ENCODE data around the gene DCBLD2. TPM values are rescaled to one million over a fixed set of nuclear protein-coding genes. Genes with fewer than 3 reads are reported as not detected.

DCBLD2 gene
- total RNA-seq, 1 experiment from 2014 or later, result 48.0 TPM

GRCh38 chr3:98759629-98760028, 141.9 kb downstream of the DCBLD2 start:
- Histone ChIP-seq H3K79me2 (ENCODE audit: insufficient read depth, low read length) (no peaks in the 10 kb centered on the region), H3K79me1 (ENCODE audit: insufficient read depth, low read depth, low read length, poor library complexity, severe bottlenecking) (no peaks in the 10 kb centered on the region), H3K14ac (ENCODE audit: insufficient read depth, low read length) (no peak overlapping the region), H2BK20ac (ENCODE audit: low read depth, low read length, poor library complexity, severe bottlenecking) (no peak overlapping the region), H4K8ac (replicated peaks; ENCODE audit: insufficient read length, low read depth, low read length) (no peak overlapping the region), H2BK12ac (ENCODE audit: insufficient read length, low read depth, low read length) (no peak overlapping the region), H2BK15ac (ENCODE audit: low read depth, low read length) (no peak overlapping the region), H3K9me3 (ENCODE audit: control insufficient read depth, low read depth, low read length) (no peaks in the 10 kb centered on the region), H4K5ac (ENCODE audit: insufficient read length, low read depth, low read length) (no peak overlapping the region), H3K27me3 (ENCODE audit: insufficient read depth, low read length) (no peaks in the 10 kb centered on the region), H4K91ac (ENCODE audit: insufficient read length, low read depth, low read length) (no peak overlapping the region), H2BK120ac (ENCODE audit: low read depth, low read length, poor library complexity, severe bottlenecking) (no peak overlapping the region), H3K4me1 (ENCODE audit: insufficient read depth, low read length) (no peaks in the 10 kb centered on the region), H3K23ac (ENCODE audit: insufficient read length, low read depth, low read length) (no peak overlapping the region), H3K4ac (ENCODE audit: low read depth, low read length) (no peak overlapping the region), H2AFZ (ENCODE audit: low read length) (no peak overlapping the region), H4K20me1 (ENCODE audit: control insufficient read depth, insufficient read depth, insufficient read length) (no peaks in the 10 kb centered on the region), H3K27ac (ENCODE audit: insufficient read length, low read depth, low read length) (no peak overlapping the region), H3K9ac (ENCODE audit: extremely low read depth, insufficient read length, low read length) (no peak overlapping the region), H3K56ac (ENCODE audit: insufficient read length, low read depth, low read length) (no peak overlapping the region), H3K18ac (ENCODE audit: insufficient read length, low read depth, low read length) (no peak overlapping the region), H2AK5ac (ENCODE audit: insufficient read length, low read length) (no peak overlapping the region), H3K4me2 (ENCODE audit: insufficient read depth, insufficient read length, low read length) (no peak overlapping the region), H2BK5ac (ENCODE audit: insufficient read length, low read length) (no peak overlapping the region), H3T11ph (ENCODE audit: low read length) (no peak overlapping the region), H3K23me2 (ENCODE audit: insufficient read length, low read depth, low read length, poor library complexity, severe bottlenecking) (no peaks in the 10 kb centered on the region)
- Mint-ChIP-seq H3K27ac (no peak overlapping the region; a peak in 1 of 7 replicates), H3K9me3 (no peaks in the 10 kb centered on the region), H3K27me3 (ENCODE audit: low read depth) (no peaks in the 10 kb centered on the region), H3K36me3 (ENCODE audit: insufficient read depth in 1 of 3, low read depth in 3 of 3) (no peaks in the 10 kb centered on the region), H3K4me3 (no peak overlapping the region), H3K4me1 (peaks cover 16 to 35% of the 10 kb centered on the region in 2 experiments)
- TF ChIP-seq CTCF (conservative IDR thresholded peaks at IDR 0.05), result no peak
- DNase-seq, result no peak
- WGBS (ENCODE audit: extremely low coverage, insufficient read length, low lambda C conversion rate), result no CpG with 5 or more reads among the region's 2 CpGs
